Stimulated activated CD8-positive, alpha-beta memory T cell treated with anti-CD3 and anti-CD28 coated beads, Interleukin-15, amount 100 ng/mL, for 24 hours (primary cell): ENCODE measurements around the gene EEF1AKMT2.
"Not testable (repeated sequence)": the region's sequence is repeated elsewhere in the genome, so short reads cannot be mapped to it uniquely, and the experiment has no call there.

Source experiments
- DNase-seq: peaks from one replicate; pipeline ENCODE4 v3.0.0-alpha.2; 2020; ENCODE audit warnings: low read depth

Gene EEF1AKMT2

GRCh38 chr10:124755581-124755980 lies 36.1 kb downstream of the EEF1AKMT2 start:
- DNase-seq = no peak

GRCh38 chr10:124754227-124754626 lies 37.5 kb downstream of the EEF1AKMT2 start:
- DNase-seq = no peak

GRCh38 chr10:124748953-124749645 lies 42.6 kb downstream of the EEF1AKMT2 start:
- no peak for DNase-seq

- no peak for DNase-seq
These were observed 43.5 kb downstream of the EEF1AKMT2 start for GRCh38 chr10:124748166-124748565.

GRCh38 chr10:124747745-124748144 lies 43.9 kb downstream of the EEF1AKMT2 start:
- DNase-seq = no peak

- no peak for DNase-seq
These were observed 44.7 kb downstream of the EEF1AKMT2 start for GRCh38 chr10:124746992-124747391.

- not testable (repeated sequence) for DNase-seq
These were observed 45.2 kb downstream of the EEF1AKMT2 start for GRCh38 chr10:124746447-124746846.

- DNase-seq = no peak
These were observed 46.0 kb downstream of the EEF1AKMT2 start for GRCh38 chr10:124745673-124746072.

GRCh38 chr10:124745252-124745651 lies 46.4 kb downstream of the EEF1AKMT2 start:
- no peak for DNase-seq

GRCh38 chr10:124744102-124745050 lies 47.3 kb downstream of the EEF1AKMT2 start, which contains the start of gene FAM53B:
Gene FAM53B, minus strand, starts transcription at chr10:124744378. Its CDS starts 37,665 bp downstream, at chr10:124706713.
- DNase-seq = peak; percentile 50

- no peak for DNase-seq
These were observed 48.2 kb downstream of the EEF1AKMT2 start for GRCh38 chr10:124743191-124744101.

GRCh38 chr10:124742413-124743190 lies 49.1 kb downstream of the EEF1AKMT2 start:
- DNase-seq = no peak

GRCh38 chr10:124741922-124742412 lies 49.7 kb downstream of the EEF1AKMT2 start:
- no peak for DNase-seq

- no peak for DNase-seq
These were observed 50.3 kb downstream of the EEF1AKMT2 start for GRCh38 chr10:124741281-124741921.

- no peak for DNase-seq
These were observed 51.1 kb downstream of the EEF1AKMT2 start for GRCh38 chr10:124740369-124741280.

- DNase-seq = no peak
These were observed 51.7 kb downstream of the EEF1AKMT2 start for GRCh38 chr10:124739986-124740368.

- DNase-seq = no peak
These were observed 52.4 kb downstream of the EEF1AKMT2 start for GRCh38 chr10:124739119-124739921.

GRCh38 chr10:124738441-124738840 lies 53.2 kb downstream of the EEF1AKMT2 start:
- no peak for DNase-seq
